NCI-H1048 (cell line): ENCODE results near the gene MOSPD3.

Source experiments
- DNase-seq: peaks from one replicate; lab custom pipeline; 2025; lab: John Stamatoyannopoulos, UW

Gene MOSPD3

GRCh38 chr7:100595188-100595587 lies 17.2 kb upstream of the MOSPD3 start:
- no peak for DNase-seq

- no peak for DNase-seq
Measured at GRCh38 chr7:100598425-100598824, 13.9 kb upstream of the MOSPD3 start.

- DNase-seq: no peak
Measured at GRCh38 chr7:100599911-100600729, 12.2 kb upstream of the MOSPD3 start.

DNA sequence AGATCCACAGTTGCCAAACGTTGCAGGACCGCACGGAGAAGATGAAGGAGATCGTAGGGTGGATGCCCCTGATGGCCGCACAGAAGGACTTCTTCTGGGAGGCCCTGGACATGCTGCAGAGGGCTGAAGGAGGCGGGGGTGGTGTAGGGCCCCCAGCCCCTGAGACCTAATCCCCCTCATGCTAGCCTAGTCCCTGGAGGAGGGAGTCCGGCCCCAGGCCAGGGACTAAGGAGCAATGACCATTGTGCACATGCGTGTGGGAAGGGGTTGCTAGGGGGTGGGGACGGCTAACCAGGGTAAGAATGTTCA lies 11.7 kb upstream of the MOSPD3 start:
- no peak for DNase-seq

DNA sequence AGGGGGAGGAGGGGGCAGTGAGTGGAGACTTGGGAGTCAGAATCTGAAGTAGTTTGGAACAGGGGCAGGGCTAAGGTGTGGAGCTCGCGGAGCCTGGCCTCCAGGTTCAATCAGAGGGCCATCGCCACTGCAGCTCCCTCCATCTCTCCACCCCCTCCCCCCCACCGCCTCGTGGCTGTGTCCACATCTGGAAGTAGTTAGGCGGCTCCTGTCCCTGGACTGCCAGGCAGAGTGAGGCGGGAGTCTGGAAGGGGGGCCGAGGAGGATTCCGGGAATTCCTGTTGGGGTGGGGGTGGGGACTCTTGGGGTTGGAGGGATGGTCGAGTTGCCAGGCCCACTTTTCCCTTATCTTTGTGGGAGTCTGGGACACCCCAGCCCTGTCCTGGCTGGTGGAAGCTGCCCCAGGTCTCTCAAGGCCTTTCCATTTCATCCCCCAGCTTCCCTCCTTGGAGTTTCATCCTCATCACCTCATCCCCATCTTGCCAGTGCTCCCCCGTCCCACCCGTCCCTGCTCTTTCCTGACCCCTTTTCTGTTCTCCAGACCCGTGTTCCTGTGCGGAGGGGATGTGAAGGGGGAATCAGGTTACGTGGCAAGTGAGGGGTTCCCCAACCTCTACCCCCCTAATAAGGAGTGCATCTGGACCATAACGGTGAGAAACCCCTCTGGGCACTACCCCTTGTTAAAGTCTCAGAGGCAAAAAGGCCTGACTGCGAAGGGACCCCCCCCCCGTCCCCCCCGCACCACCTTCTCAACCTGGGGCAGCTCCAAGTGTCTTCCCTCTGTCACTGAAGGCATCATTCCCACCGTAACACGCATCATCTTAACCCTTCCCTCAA lies 9.2 kb upstream of the MOSPD3 start:
- DNase-seq: no peak

DNA sequence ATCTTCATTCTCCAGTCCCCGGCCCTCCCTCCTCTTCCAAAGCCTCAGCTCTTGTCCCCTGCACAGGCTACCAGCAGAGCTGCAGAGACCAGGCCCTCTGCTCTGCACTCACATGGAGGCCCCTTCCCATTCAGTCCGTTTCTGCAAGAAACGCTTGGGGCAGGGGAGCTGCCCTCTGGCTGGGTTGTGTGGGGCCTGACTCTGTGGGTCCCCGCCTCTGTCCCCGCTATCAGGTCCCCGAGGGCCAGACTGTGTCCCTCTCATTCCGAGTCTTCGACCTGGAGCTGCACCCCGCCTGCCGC lies 8.7 kb upstream of the MOSPD3 start:
- no peak for DNase-seq

DNA sequence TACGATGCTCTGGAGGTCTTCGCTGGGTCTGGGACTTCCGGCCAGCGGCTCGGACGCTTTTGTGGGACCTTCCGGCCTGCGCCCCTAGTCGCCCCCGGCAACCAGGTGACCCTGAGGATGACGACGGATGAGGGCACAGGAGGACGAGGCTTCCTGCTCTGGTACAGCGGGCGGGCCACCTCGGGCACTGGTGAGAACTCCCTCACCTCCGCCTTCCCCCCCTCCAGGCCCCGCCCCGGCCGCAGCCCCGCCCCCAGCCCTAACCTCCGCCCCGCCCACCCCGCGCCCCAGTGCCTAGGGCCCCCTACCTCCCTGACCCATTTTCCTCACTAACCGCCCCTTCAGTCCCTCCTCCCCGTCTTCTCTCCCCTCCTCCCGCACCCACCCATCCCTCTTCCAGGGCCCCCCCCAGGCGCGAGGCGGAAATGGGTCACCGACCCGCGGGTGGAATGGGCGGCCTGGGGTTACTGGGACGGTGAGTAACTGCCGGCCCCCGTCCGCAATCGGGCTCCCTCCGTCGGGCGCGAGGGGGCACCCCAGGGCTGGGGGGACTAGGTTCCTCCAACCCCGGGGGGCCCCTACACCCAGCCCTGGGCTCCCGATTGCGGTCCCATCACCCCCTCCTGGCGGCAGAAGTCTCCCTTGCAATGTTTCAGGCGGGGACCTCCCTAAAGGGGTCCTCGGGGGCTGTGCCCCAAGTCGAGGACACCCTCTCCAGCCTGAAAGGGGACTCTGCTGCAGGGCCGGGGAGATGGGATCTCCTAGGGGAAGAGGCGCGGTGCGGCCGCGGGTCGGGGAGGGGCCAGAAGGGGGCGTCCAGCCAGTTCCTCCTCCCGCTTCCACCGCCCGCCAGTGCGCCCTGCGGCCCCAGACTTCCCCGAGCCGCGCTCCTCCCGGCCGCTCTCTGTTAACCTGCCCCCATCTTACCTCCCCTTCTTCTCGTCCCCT lies 8.0 kb upstream of the MOSPD3 start:
- DNase-seq: peak; percentile 17

DNA sequence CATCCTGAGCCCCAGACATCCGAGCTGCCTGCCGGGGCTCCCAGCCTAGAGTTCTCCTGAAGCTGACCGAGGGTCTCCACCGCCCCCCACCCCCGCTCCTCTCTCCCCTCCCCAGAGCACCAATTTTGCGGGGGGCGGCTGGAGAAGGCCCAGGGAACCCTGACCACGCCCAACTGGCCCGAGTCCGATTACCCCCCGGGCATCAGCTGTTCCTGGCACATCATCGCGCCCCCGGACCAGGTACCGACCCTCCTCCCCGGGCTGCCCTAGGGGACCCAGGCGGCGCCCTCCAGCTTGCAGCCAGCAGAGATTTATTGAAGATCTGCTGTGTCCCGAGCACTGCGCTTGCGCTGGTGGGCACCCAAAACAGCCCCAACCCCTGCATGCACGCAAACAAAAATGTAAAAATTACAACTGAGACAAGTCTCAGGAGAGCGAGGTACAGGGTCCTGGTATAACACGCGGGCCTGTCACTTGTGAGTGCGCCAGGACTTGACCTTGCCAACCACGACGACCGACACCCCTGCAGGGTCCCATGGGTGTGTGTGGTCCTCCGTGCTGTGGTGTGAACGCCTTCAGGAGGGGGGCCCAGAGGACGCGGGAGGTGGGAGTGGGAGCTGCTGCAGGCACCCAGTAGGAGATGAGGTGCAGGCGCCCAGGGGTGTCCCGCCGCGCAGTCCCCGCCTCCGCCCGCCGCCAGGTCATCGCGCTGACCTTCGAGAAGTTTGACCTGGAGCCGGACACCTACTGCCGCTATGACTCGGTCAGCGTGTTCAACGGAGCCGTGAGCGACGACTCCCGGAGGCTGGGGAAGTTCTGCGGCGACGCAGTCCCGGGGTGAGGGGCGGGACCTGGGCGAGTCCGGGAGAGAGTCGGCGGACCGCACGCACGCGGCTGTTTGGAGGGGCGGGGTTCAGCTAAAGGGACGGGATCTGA lies 7.1 kb upstream of the MOSPD3 start:
- DNase-seq: no peak

DNA sequence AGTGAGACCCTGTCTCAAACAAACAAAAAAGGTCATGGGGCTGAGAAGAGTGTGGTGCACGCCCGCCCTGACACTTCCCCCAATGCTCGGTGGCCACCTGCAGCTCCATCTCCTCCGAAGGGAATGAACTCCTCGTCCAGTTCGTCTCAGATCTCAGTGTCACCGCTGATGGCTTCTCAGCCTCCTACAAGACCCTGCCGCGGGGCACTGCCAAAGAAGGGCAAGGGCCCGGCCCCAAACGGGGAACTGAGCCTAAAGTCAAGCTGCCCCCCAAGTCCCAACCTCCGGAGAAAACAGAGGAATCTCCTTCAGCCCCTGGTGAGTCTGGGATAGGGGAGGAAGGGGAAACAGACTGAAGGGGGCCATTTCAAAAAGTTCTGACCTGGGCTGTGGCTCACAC lies 6.0 kb upstream of the MOSPD3 start:
- DNase-seq: no peak

DNA sequence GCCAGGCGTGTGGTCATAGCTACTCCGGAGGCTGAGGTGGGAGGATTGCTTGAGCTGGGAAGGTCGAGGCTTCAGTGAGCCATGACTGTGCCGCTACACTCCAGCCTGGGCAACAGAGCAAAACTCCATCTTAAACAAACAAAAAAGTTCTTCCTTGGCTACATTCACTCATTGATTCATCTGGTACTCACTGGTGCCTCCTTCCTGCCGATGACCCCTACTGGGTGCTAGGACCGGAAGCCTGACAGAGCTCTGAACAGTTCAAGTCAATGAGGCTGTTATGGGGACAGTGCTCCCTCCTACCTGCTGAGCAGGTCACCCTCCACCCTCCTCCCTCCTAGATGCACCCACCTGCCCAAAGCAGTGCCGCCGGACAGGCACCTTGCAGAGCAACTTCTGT lies 5.2 kb upstream of the MOSPD3 start:
- no peak for DNase-seq

DNA sequence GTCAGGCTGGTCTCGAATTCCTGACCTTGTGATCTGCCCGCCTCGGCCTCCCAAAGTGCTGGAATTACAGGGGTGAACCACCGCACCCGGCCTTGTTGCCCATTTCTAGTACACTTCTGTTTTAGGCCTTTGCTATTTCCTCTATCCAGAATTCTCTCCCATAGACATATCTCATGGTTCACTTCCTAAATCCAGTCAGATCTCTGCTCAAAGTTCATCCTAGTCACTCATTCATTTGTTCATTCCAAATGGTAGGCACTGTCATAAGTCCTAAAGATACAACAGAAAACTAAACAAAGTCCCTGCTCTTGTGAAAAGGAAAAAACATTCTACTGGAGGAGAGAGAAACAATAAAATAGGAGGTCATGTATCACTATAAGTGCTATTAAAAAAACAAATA lies 2.4 kb upstream of the MOSPD3 start:
- no peak for DNase-seq

GRCh38 chr7:100612730-100613390 lies 520 bp downstream of the MOSPD3 start:
- no peak for DNase-seq

GRCh38 chr7:100613412-100614175 lies 1.3 kb downstream of the MOSPD3 start:
- DNase-seq: no peak

DNA sequence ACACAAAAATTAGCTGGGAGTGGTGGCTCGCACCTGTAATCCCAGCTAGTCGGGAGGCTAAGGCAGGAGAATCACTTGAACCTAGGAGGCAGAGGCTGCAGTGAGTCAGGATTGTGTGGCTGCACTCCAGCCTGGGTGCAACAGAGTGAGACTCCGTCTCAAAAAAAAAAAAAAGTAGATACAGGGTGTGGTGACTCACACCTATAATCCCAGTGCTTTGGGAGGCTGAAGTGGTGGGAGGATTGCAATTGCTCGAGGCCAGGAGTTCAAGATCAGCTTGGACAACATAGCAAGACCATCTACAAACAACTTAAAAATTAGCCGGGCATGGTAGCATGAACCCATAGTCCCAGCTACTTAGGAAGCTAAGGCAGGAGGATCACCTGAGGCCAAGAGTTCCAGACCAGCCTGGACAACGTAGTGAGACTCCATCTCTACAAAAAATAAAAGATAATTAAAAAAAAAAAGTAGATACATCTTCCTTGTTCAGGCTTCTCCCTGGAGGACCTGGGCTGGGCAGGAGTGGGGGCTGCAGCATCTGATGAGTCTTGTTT lies 2.0 kb downstream of the MOSPD3 start:
- DNase-seq: no peak

DNA sequence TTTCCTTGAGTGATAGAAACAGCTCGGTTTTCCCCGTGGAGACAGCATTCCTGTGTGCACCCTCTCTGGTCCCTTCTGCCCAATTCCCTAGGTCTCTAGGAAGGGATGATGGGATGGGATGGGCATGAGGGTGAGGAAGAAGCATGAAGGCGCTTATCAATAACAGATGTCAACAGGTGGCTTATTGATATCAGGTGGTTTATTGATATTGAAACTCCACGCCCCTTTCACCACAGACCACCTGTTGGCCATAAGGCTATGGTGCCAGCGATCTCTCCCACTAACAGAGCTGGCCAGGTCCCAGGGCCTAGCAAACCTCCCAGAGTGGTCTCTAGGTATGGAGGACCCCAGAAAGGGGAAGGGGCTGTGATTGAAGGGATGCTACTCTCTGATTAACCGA lies 7.9 kb downstream of the MOSPD3 start:
- no peak for DNase-seq

- DNase-seq: no peak
Measured at GRCh38 chr7:100620804-100621203, 8.5 kb downstream of the MOSPD3 start.

- DNase-seq: no peak
Measured at GRCh38 chr7:100621554-100621953, 9.2 kb downstream of the MOSPD3 start.

DNA sequence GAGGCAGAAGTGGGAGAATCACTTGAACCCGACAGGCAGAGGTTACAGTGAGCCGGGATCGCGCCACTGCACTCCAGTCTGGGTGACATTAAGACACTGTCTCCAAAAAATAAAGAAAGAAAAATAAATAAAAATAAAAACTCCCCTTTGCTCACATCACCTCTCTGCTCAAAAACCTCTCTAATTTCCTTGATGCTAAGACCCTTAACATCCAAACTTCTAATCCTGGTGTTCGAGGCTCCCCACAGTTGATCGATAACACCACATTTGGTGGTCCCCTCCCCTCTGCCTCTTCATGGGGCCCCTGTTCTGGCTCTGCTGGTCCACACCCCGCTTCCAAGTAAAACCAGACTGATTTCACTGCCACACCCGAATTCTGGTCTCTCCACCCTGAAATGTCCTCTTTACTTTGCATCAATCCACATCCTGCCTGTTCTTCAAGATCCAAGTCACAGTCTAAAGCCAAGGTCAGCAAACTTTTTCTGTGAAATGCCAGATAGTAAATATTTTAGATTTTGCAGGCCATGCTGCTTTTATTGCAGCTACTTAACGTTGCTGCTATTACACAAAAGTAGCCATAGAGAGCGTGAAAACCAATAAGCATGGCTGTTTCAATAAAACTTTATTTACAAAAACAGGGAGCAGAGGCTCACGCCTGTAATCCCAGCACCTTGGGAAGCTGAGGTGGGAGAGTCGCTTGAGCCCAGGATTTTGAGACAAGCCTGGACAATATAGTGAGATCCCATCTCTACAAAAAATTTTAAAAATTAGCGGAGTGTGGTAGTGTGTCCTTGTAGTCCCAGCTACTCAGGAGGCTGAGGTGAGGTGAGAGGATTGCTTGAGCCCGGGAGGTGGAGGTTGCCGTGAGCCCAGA lies 11.8 kb downstream of the MOSPD3 start:
- no peak for DNase-seq

GRCh38 chr7:100626055-100626454 lies 13.7 kb downstream of the MOSPD3 start:
- no peak for DNase-seq
